ENCODE measurements around the gene STMN1.

The STMN1 gene

DNA sequence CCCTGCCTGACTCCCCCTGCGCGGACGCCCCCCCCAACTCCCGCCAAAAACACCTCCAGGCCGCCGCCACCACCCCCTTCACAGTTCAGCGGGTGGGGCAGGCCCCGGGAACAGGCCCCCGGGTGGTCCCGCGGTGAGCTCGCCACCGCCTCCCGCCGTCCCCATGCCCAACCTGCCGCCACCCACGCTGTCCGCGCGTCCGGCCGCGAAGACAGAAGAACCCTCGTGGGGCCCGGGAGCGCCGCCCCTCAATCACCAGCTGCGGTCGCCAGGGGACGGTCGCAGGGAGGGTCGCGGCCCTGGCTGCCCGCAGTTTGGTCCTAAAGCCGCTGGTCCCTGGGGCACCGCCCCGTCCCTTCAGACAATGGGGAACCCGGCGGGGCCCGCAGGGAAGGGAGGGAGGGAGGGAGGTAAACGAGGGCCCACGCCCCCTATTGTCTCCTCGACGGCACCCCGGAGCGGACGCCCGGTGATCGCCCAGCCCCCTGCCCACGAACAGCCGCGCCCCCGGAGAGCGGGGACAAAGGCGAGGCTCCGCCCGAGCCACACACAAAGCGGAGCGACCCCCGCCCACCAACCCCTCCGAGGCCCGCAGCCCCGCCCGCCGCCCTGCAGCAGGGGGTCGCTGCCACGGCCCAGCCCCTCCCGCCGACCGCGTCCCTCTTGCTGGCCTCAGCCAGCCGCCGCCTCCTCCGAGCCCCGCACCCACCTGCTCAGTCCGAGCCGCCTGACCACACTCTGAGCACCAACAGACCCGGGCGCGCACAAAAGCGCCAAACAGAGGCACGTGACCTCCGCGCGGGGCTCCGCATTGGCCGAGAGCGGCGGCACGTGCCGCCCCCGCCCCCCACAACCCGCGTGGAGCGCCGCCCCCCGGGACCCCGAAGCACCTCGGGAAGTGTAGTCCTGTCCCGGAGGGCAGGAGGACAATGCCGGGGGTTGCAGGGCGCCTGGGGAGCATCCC is at the start of gene STMN1:
TSS of gene STMN1 (minus strand) at position 740 of the 964 bp plus-strand sequence. CDS start 1,743 bp downstream, outside the sequence.
- peak within 1 kb of the TSS; percentile 65 to 69 for H3K4me3 ChIP-seq (replicated peaks in 1 of 2; ENCODE audit: low read depth in 2 of 2, low read length in 2 of 2)
- DNase-seq (ENCODE audit: low read depth in 2 of 2), result peak; percentile 83 to 92
- TF ChIP-seq, protein P1, sequence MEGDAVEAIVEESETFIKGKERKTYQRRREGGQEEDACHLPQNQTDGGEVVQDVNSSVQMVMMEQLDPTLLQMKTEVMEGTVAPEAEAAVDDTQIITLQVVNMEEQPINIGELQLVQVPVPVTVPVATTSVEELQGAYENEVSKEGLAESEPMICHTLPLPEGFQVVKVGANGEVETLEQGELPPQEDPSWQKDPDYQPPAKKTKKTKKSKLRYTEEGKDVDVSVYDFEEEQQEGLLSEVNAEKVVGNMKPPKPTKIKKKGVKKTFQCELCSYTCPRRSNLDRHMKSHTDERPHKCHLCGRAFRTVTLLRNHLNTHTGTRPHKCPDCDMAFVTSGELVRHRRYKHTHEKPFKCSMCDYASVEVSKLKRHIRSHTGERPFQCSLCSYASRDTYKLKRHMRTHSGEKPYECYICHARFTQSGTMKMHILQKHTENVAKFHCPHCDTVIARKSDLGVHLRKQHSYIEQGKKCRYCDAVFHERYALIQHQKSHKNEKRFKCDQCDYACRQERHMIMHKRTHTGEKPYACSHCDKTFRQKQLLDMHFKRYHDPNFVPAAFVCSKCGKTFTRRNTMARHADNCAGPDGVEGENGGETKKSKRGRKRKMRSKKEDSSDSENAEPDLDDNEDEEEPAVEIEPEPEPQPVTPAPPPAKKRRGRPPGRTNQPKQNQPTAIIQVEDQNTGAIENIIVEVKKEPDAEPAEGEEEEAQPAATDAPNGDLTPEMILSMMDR (IDR thresholded peaks at IDR 0.05; ENCODE audit: low read depth, low read length), result no peak

DNA sequence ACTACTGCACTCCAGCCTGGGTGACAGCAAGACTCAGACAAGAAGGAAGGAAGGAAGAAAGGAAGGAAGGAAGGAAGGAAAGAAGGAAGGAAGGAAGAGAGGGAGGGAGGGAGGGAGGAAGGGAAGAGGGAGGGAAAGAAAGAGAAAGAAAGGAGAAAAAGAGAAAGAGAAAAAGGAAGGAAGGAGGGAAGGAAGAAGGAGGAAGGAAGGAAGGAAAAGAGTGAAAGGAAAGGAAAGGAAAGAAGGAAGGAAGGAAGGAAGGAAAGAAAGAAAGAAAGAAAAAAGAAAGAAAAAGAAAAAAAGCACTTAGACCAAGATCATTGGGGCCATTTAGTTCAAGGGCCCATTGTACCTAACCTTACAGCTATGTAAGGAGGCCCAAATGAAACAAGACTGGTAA is 49.3 kb upstream of the STMN1 start:
- DNase-seq (ENCODE audit: low read depth in 2 of 2), result no peak
- H3K4me3 ChIP-seq (replicated peaks in 1 of 2; ENCODE audit: low read depth in 2 of 2, low read length in 2 of 2), result no peak overlapping the region
- TF ChIP-seq, protein P1 (IDR thresholded peaks at IDR 0.05; ENCODE audit: low read depth, low read length), result no peak

DNA sequence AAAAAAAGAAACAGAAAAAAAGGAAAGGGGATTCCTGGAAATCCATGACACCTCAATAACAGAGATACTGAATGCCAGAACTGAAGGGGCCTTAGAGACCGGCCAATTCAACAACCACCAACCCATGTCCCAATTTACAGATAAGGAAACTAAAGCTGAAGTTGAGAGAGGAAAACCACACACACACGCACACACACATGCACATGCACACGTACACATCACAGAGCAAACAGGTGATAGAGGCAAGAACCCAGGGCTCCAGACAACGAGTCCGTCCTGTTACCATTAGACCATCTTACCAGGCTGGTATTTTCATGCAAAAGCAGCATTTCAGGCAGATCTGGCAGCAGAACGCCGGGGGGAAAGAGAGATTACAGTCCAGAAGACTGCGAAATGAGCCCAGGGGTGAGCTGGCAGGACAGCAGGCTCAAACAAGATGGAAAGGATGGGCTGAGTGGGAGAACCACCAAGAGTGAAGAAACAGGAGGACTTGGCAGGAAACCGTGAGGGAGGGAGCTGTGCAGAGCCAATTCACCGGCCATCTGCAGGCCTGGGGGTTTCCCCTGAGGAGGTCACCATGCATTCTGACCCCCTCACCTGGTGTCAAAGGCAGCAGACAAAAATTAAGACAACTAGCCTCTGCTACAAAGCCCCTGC is 48.2 kb upstream of the STMN1 start:
- DNase-seq (ENCODE audit: low read depth in 2 of 2), result peak; percentile 25 to 43
- no peak overlapping the region for H3K4me3 ChIP-seq (replicated peaks in 1 of 2; ENCODE audit: low read depth in 2 of 2, low read length in 2 of 2)

DNA sequence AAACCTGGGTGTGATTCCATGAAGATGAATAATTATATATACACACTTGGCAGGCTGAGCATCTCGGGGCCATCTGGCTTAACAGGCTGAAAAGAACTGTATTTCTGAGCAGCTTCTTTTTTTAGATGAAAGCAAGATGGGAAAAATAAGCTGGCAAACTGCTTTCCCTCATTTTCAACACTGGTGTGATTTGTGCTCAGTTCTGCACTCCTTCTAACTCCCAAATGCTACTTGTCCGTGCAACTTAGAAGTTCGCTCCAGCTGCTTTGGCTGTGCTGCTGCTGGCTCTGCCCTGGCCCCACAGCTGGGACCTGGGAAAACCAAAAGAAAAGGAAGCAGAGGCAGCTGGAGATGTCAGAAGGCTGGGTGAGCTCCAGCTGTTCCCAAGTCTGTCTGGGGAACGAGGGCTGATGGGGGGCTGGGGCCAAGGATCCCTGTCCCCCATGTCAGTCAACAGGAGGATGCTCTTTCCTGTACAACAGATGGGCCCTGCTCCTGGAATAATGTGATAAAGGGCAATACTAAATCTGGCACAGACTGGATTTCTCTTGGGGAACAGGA is 46.7 kb upstream of the STMN1 start:
- no peak overlapping the region for H3K4me3 ChIP-seq (replicated peaks in 1 of 2; ENCODE audit: low read depth in 2 of 2, low read length in 2 of 2)

More for the DNA sequence above, 48.2 kb upstream of the STMN1 start:
- TF ChIP-seq, protein P1 (IDR thresholded peaks at IDR 0.05; ENCODE audit: low read depth, low read length), result no peak

DNA sequence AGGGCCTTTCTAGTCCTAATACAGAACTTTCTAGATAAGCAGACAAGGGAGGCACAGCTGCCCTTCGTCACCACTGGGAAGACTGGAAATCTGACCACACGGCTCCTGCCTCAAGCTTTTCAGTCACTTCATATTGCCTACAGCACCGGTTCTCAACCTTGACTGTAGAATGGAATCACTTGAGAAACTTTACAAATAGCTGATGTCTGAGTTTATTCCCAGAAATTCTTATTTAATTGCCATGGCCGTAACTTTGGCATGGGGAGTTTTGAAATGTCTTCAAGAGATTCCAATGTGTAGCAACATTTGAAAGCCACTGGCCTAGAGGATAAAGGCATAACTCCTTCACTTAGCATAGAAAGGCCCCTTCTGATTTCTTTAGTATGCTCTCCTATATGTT is 42.4 kb upstream of the STMN1 start:
- H3K4me3 ChIP-seq (replicated peaks in 1 of 2; ENCODE audit: low read depth in 2 of 2, low read length in 2 of 2), result no peak overlapping the region
- DNase-seq (ENCODE audit: low read depth in 2 of 2), result no peak
- TF ChIP-seq, protein P1 (IDR thresholded peaks at IDR 0.05; ENCODE audit: low read depth, low read length), result no peak

More for the DNA sequence above, 46.7 kb upstream of the STMN1 start:
- TF ChIP-seq, protein P1 (IDR thresholded peaks at IDR 0.05; ENCODE audit: low read depth, low read length), result no peak
- DNase-seq (ENCODE audit: low read depth in 2 of 2), result peak; percentile 45 to 69

DNA sequence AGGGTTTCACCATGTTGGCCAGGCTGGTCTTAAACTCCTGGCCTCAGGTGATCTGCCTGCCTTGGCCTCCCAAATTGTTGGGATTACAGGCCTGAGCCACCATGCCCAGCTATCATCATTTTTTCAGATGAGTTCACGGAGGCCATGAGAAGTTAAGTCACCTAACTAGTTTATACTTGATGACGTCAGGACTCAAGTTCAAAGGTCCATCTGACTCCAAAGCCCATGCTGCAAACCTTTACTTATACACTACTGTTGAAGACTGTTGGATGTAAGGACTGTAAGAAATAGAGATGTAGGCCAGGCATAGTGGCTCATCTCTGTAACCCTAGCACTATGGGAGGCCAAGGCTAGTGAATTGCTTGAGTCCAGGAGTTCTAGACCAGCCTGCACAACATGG is 40.8 kb upstream of the STMN1 start:
- H3K4me3 ChIP-seq (replicated peaks in 1 of 2; ENCODE audit: low read depth in 2 of 2, low read length in 2 of 2), result no peak overlapping the region
- DNase-seq (ENCODE audit: low read depth in 2 of 2), result no peak
- TF ChIP-seq, protein P1 (IDR thresholded peaks at IDR 0.05; ENCODE audit: low read depth, low read length), result no peak

Measured in cardiac fibroblast (primary cell).